Measurements from ENCODE around the gene PLSCR2.

The PLSCR2 gene

GRCh38 chr3:146407956-146408355 lies 61.4 kb downstream of the PLSCR2 start:
- Mint-ChIP-seq H3K27me3 (no peaks in the 10 kb centered on the region), H3K36me3 (peaks cover 15% of the 10 kb centered on the region), H3K4me3 (no peak overlapping the region), H3K9me3 (ENCODE audit: low read depth) (peaks cover 12% of the 10 kb centered on the region), H3K4me1 (ENCODE audit: low read depth) (no peaks in the 10 kb centered on the region), H3K27ac (no peak overlapping the region)

DNA sequence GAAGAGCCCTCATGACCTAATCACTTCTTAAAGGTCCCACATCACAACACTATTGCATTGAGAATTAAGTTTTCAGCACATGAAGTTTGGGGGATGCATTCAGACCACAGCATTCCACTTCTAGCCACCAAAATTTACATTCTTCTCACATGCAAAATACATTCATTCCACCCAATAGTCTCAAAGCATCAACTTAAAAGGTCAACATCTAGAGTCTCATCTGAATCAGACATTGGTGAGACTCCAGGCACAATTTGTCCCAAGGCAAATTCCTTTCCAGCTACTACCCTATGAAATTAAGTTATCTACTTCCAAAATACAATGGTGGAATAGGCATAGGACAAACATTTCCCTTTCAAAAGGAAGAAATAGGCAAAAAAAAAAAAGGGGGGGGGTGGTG lies 64.9 kb downstream of the PLSCR2 start:
- Mint-ChIP-seq H3K36me3 (peaks cover 7% of the 10 kb centered on the region), H3K9me3 (ENCODE audit: low read depth) (no peaks in the 10 kb centered on the region), H3K27me3 (no peaks in the 10 kb centered on the region), H3K4me3 (no peak overlapping the region), H3K4me1 (ENCODE audit: low read depth) (no peaks in the 10 kb centered on the region), H3K27ac (no peak overlapping the region)

- Mint-ChIP-seq H3K4me1 (ENCODE audit: low read depth) (no peaks in the 10 kb centered on the region), H3K27ac (no peak overlapping the region)
These were observed 65.6 kb downstream of the PLSCR2 start for GRCh38 chr3:146403792-146404191.

DNA sequence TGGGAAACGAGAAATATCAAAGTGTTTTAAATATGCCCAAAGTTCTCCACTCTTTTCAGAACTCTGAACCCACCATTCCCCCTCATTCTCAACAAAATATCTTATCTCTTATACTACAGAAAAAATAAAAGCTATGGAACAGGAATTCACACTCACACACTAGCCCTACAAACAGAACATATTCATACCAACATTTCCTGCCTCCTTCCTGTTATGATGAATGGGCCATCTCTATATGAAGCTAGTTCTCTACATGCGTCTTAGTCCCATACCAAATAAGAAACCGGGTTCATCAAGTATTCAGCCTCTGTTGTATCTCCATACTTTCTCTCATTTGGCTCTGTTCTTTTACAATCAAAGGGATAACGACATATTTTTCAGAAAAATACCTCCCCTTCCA lies 72.6 kb downstream of the PLSCR2 start:
- no peaks in the 10 kb centered on the region for H3K9me3 Mint-ChIP-seq (ENCODE audit: low read depth)
- no peak overlapping the region for H3K27ac Mint-ChIP-seq
- H3K36me3 Mint-ChIP-seq = no peaks in the 10 kb centered on the region
- H3K4me1 Mint-ChIP-seq (ENCODE audit: low read depth) = peaks cover 14% of the 10 kb centered on the region
- H3K4me3 Mint-ChIP-seq = no peak overlapping the region
- no peaks in the 10 kb centered on the region for H3K27me3 Mint-ChIP-seq

More at GRCh38 chr3:146403792-146404191, 65.6 kb downstream of the PLSCR2 start:
- H3K4me3 Mint-ChIP-seq = no peak overlapping the region
- no peaks in the 10 kb centered on the region for H3K27me3 Mint-ChIP-seq
- peaks cover 3% of the 10 kb centered on the region for H3K36me3 Mint-ChIP-seq
- H3K9me3 Mint-ChIP-seq (ENCODE audit: low read depth) = no peaks in the 10 kb centered on the region

DNA sequence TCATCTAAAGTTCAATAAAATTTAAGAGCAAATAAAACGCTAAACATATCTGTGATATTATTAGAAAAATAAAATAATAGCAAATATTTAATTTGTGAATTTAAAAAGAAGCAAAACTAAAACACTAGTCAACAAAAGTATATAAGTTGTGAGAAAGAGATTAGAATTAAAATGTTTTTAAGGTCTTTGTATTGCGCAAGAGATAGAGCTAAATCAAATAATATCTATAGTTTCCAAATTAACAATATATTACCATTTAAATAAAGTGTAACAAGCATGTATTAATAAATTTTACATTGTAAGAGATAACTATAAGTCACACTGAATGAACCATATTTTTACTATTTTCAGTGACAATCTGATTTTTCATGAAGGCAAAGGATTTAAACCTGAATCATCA lies 74.2 kb downstream of the PLSCR2 start:
- H3K27me3 Mint-ChIP-seq = no peaks in the 10 kb centered on the region
- no peaks in the 10 kb centered on the region for H3K36me3 Mint-ChIP-seq
- no peak overlapping the region for H3K4me3 Mint-ChIP-seq
- H3K27ac Mint-ChIP-seq = no peak overlapping the region
- peaks cover 14% of the 10 kb centered on the region for H3K4me1 Mint-ChIP-seq (ENCODE audit: low read depth)
- no peaks in the 10 kb centered on the region for H3K9me3 Mint-ChIP-seq (ENCODE audit: low read depth)

DNA sequence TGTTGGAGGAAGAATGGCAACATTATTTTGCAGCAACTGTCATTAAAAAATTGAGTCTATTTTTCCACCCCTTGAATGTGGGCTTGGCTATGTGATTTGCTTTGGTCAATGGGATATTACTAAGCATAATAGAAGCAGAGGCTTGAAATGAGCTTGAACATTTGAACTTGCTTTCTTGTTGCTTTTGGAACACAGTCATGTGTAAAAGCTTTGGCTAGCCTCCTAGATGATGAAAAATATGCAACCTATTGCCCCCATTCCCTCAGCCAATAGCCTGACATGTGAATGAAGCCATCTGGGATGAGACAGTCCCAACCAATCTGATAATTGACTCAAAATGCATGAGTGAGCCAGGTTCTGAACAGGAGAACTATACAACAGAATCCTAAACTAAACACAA lies 78.4 kb downstream of the PLSCR2 start:
- Mint-ChIP-seq H3K9me3 (ENCODE audit: low read depth) (no peaks in the 10 kb centered on the region), H3K4me3 (no peak overlapping the region), H3K27ac (no peak overlapping the region), H3K36me3 (no peaks in the 10 kb centered on the region), H3K4me1 (ENCODE audit: low read depth) (no peaks in the 10 kb centered on the region), H3K27me3 (peaks cover 3% of the 10 kb centered on the region)

DNA sequence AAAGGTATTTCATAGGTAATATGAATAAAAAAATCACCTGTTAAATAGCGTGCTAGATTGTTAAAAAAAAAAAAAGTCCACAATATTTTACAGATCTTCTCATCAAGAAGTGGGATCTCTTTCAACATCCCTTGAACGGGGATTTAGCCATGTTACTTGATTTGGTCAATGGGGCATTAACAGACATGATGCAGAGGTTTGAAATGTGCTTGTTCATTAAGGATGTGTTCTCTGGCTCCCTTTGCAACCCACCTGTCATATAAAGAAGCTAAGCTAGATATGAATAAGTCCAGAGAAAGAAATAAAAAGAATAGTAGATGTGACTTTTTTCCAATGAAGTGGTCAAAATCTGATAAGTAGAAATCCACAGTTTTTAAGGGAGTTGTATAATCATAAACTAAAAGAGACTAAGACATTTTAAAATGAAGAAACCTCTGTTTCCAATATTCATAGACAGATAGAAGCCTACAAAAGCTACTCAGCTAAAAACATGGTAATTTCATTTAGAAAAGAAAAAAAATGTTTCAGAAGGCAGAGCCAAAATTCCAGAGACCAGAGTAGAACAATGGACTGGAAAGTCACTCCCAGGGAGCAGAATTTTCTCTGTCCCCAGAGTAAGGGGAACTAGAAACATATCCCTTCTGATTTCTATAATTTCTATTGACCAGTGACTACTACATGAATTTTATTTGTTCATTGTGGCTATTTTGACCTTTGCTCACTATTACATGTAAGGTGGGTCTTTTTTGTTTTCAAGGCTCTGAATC lies 79.2 kb downstream of the PLSCR2 start:
- Mint-ChIP-seq H3K4me3 (no peak overlapping the region), H3K27me3 (peaks cover 3% of the 10 kb centered on the region), H3K36me3 (no peaks in the 10 kb centered on the region), H3K9me3 (ENCODE audit: low read depth) (no peaks in the 10 kb centered on the region), H3K4me1 (ENCODE audit: low read depth) (no peaks in the 10 kb centered on the region), H3K27ac (no peak overlapping the region)

DNA sequence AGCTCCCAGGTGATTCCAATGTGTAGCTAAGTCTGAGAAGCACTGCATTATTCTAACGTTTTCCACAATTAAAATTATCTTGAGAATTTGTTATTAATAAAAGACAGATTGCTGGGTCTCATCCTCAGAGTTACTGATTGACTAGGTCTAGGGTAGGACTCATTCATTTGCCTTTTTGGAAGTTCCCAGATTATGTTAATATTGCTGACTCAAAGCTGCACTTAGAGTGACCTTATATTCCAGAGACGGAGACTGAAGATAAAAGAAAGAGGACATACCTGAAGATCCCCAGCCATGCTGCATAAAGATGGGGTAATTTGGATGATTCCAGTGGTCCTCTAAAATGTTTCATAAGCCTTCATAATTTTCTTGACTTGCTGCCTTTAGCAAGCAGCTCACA lies 81.8 kb downstream of the PLSCR2 start:
- H3K27ac Mint-ChIP-seq = no peak overlapping the region
- H3K9me3 Mint-ChIP-seq (ENCODE audit: low read depth) = no peaks in the 10 kb centered on the region
- H3K27me3 Mint-ChIP-seq = peaks cover 3% of the 10 kb centered on the region
- H3K4me1 Mint-ChIP-seq (ENCODE audit: low read depth) = no peaks in the 10 kb centered on the region
- no peaks in the 10 kb centered on the region for H3K36me3 Mint-ChIP-seq
- no peak overlapping the region for H3K4me3 Mint-ChIP-seq

GRCh38 chr3:146386936-146387335 lies 82.4 kb downstream of the PLSCR2 start:
- Mint-ChIP-seq H3K4me3 (no peak overlapping the region), H3K27ac (no peak overlapping the region), H3K9me3 (ENCODE audit: low read depth) (no peaks in the 10 kb centered on the region), H3K36me3 (no peaks in the 10 kb centered on the region), H3K4me1 (ENCODE audit: low read depth) (no peaks in the 10 kb centered on the region), H3K27me3 (peaks cover 3% of the 10 kb centered on the region)

DNA sequence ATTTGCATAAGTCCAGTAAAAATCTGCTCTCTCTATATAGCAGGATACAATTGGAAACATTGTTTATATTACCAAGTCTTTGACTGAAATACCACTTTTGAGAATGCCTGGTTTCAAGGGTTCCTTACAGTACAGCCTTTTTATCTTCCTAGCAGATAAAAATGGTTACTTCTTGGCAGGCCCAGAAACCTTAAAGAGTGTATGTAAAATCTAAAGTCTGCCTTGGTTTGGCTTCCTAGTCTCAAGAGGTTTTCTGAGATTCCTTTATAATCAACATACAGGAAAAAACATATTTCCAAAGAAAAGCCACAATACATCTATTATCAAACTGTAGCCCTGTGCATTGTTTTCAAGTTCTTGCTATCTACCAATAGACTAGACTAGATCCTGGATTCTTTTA lies 84.6 kb downstream of the PLSCR2 start:
- H3K27ac Mint-ChIP-seq = no peak overlapping the region
- no peaks in the 10 kb centered on the region for H3K9me3 Mint-ChIP-seq (ENCODE audit: low read depth)
- no peaks in the 10 kb centered on the region for H3K4me1 Mint-ChIP-seq (ENCODE audit: low read depth)
- no peaks in the 10 kb centered on the region for H3K36me3 Mint-ChIP-seq
- peaks cover 3% of the 10 kb centered on the region for H3K27me3 Mint-ChIP-seq
- no peak overlapping the region for H3K4me3 Mint-ChIP-seq

All from activated naive CD8-positive, alpha-beta T cell (primary cell).